ENCODE measurements around the gene SEMA3E.
A peak's percentile ranks its signal among the peaks of the same experiment; 100 is the strongest.

GRCh38 chr7:83325083-83325482, 323.9 kb downstream of the SEMA3E start:
- TF ChIP-seq, protein P1, sequence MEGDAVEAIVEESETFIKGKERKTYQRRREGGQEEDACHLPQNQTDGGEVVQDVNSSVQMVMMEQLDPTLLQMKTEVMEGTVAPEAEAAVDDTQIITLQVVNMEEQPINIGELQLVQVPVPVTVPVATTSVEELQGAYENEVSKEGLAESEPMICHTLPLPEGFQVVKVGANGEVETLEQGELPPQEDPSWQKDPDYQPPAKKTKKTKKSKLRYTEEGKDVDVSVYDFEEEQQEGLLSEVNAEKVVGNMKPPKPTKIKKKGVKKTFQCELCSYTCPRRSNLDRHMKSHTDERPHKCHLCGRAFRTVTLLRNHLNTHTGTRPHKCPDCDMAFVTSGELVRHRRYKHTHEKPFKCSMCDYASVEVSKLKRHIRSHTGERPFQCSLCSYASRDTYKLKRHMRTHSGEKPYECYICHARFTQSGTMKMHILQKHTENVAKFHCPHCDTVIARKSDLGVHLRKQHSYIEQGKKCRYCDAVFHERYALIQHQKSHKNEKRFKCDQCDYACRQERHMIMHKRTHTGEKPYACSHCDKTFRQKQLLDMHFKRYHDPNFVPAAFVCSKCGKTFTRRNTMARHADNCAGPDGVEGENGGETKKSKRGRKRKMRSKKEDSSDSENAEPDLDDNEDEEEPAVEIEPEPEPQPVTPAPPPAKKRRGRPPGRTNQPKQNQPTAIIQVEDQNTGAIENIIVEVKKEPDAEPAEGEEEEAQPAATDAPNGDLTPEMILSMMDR (IDR thresholded peaks at IDR 0.05; ENCODE audit: low read length), result peak; percentile 24; the same call in 1 of the 2 replicates
- no peak for TF ChIP-seq EZH2 (IDR thresholded peaks at IDR 0.05; ENCODE audit: borderline replicate concordance, low read length)

Data from OCI-LY1 (cell line).